SU-DHL-6 (cell line): ENCODE measurements around the gene KIF2C.
A peak's percentile ranks its signal among the peaks of the same experiment; 100 is the strongest.

ENCODE experiments used
- H2AFZ ChIP-seq: fragments of 200-600 bp; sonication (generic); 2 replicates; pipeline ENCODE4 v1.6.1; 2014; ENCODE audit warnings: low read depth, mild to moderate bottlenecking, moderate library complexity, mixed read lengths, antibody characterized with exemption, low read length; ENCODE audit not compliant: severe bottlenecking
- H3F3A ChIP-seq: fragments of 200-600 bp; shearing (Covaris generic); 2 replicates; pipeline ENCODE4 v1.6.0; 2016; ENCODE audit warnings: antibody characterized with exemption, mild to moderate bottlenecking; ENCODE audit not compliant: insufficient read depth
- H3K27ac ChIP-seq: fragments of 200-600 bp; sonication (generic); 2 replicates; pipeline ENCODE4 v1.5.1; 2016; ENCODE audit warnings: low read depth, mild to moderate bottlenecking, low read length, moderate library complexity, mixed read lengths
- H3K27me3 ChIP-seq: fragments of 200-600 bp; sonication (generic), shearing (Covaris generic); 2 replicates; pipeline ENCODE4 v1.6.0; 2014; ENCODE audit warnings: mild to moderate bottlenecking, low read length
- H3K36me3 ChIP-seq: fragments of 200-600 bp; sonication (generic); 2 replicates; pipeline ENCODE4 v1.6.1; 2014; ENCODE audit warnings: mild to moderate bottlenecking, low read length, mixed read lengths
- H3K4me2 ChIP-seq: fragments of 300-600, 200-600 bp; shearing (Covaris generic), sonication (generic); 2 replicates; pipeline ENCODE4 v1.6.0; 2014; ENCODE audit warnings: low read length, low read depth, mild to moderate bottlenecking; ENCODE audit not compliant: poor library complexity, severe bottlenecking
- H3K4me3 ChIP-seq: fragments of 200-600 bp; sonication (generic); 2 replicates; pipeline ENCODE4 v1.5.1; 2014; ENCODE audit warnings: antibody characterized with exemption, low read length, mild to moderate bottlenecking, mixed read lengths; ENCODE audit not compliant: insufficient read depth, poor library complexity, severe bottlenecking
- H3K79me2 ChIP-seq: fragments of 200-600 bp; sonication (generic); 2 replicates; pipeline ENCODE4 v1.6.1; 2014; ENCODE audit warnings: mild to moderate bottlenecking, low read length, moderate library complexity; ENCODE audit not compliant: insufficient read depth
- H3K9ac ChIP-seq: fragments of 200-600 bp; sonication (generic); 2 replicates; pipeline ENCODE4 v1.7.0; 2014; ENCODE audit warnings: mild to moderate bottlenecking, low read length
- H3K9me2 ChIP-seq: fragments of 200-600 bp; sonication (generic); replicated peaks from 2 replicates; pipeline ENCODE4 v1.6.1; 2014; ENCODE audit warnings: low read length; ENCODE audit not compliant: insufficient read depth
- H3K9me3 ChIP-seq: fragments of 200-600 bp; sonication (generic); 2 replicates; pipeline ENCODE4 v1.6.1; 2014; ENCODE audit warnings: low read length, mixed read lengths; ENCODE audit not compliant: insufficient read depth
- H4K20me1 ChIP-seq: fragments of 200-600 bp; sonication (generic); 2 replicates; pipeline ENCODE4 v1.6.1; 2014; ENCODE audit warnings: low read depth, mild to moderate bottlenecking, antibody characterized with exemption, low read length, moderate library complexity, mixed read lengths
- EZH2phosphoT487 ChIP-seq: fragments of 200-600 bp; sonication (generic), shearing (Covaris generic); conservative IDR thresholded peaks from 2 replicates; pipeline ENCODE4 v1.6.1; 2018; ENCODE audit warnings: mild to moderate bottlenecking, antibody characterized with exemption, low read length, moderate library complexity, mixed read lengths
- TF ChIP-seq, protein P1 (sequence below): fragments of 200-600 bp; sonication (generic); IDR thresholded peaks from one replicate; pipeline ENCODE4 v1.5.1; 2017; ENCODE audit warnings: antibody characterized with exemption, mild to moderate bottlenecking, low read length, moderate library complexity; ENCODE audit not compliant: insufficient read depth, poor library complexity, severe bottlenecking

KIF2C gene

GRCh38 chr1:44740179-44740617, 561 bp downstream of the KIF2C start:
- peak overlapping the region; percentile 45 for H2AFZ ChIP-seq

DNA sequence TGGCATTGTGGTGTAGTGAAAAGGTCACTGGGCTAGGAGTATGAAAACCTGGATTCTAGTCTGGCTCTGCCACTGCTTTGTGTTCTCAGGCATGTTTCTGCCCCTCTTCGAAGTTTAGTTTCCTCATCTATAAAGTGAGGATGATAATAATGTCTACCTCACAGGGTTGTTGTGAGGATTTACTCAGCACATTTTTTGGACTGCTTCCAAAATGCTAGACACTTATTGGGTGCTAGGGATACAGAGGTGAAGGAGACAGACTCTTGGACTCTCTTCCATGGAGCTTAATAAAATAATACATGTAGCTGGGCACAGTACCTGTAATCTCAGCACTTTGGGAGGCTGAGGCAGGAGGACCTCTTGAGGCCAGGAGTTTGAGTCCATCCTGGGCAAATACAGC, 3.6 kb downstream of the KIF2C start:
- TF ChIP-seq, protein P1, sequence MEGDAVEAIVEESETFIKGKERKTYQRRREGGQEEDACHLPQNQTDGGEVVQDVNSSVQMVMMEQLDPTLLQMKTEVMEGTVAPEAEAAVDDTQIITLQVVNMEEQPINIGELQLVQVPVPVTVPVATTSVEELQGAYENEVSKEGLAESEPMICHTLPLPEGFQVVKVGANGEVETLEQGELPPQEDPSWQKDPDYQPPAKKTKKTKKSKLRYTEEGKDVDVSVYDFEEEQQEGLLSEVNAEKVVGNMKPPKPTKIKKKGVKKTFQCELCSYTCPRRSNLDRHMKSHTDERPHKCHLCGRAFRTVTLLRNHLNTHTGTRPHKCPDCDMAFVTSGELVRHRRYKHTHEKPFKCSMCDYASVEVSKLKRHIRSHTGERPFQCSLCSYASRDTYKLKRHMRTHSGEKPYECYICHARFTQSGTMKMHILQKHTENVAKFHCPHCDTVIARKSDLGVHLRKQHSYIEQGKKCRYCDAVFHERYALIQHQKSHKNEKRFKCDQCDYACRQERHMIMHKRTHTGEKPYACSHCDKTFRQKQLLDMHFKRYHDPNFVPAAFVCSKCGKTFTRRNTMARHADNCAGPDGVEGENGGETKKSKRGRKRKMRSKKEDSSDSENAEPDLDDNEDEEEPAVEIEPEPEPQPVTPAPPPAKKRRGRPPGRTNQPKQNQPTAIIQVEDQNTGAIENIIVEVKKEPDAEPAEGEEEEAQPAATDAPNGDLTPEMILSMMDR: no peak
- no peak for TF ChIP-seq EZH2phosphoT487
- no peak overlapping the region for H2AFZ ChIP-seq
- no peak overlapping the region for H3K4me3 ChIP-seq
- peaks cover 57% of the 10 kb centered on the region for H3K79me2 ChIP-seq
- no peaks in the 10 kb centered on the region for H3F3A ChIP-seq
- H4K20me1 ChIP-seq: no peaks in the 10 kb centered on the region
- peak overlapping the region; percentile 5; the same call in 1 of the 2 replicates for H3K9ac ChIP-seq
- no peaks in the 10 kb centered on the region for H3K9me2 ChIP-seq
- peaks cover 26% of the 10 kb centered on the region for H3K36me3 ChIP-seq
- no peak overlapping the region for H3K27ac ChIP-seq
- H3K9me3 ChIP-seq: no peaks in the 10 kb centered on the region
- no peaks in the 10 kb centered on the region for H3K27me3 ChIP-seq
- no peak overlapping the region for H3K4me2 ChIP-seq

More at GRCh38 chr1:44740179-44740617, 561 bp downstream of the KIF2C start:
- no peaks in the 10 kb centered on the region for H4K20me1 ChIP-seq
- H3K27ac ChIP-seq: peak overlapping the region; percentile 77
- peaks cover 11% of the 10 kb centered on the region for H3K36me3 ChIP-seq
- H3K9ac ChIP-seq: peak overlapping the region; percentile 95
- no peaks in the 10 kb centered on the region for H3K9me2 ChIP-seq
- H3K9me3 ChIP-seq: no peaks in the 10 kb centered on the region
- peak overlapping the region; percentile 97 for H3K4me2 ChIP-seq
- TF ChIP-seq, protein P1: no peak
- no peak for TF ChIP-seq EZH2phosphoT487
- H3F3A ChIP-seq: no peaks in the 10 kb centered on the region
- peak overlapping the region; percentile 80 for H3K4me3 ChIP-seq
- H3K79me2 ChIP-seq: peaks cover 45% of the 10 kb centered on the region
- H3K27me3 ChIP-seq: no peaks in the 10 kb centered on the region

- peaks cover 31% of the 10 kb centered on the region for H3K79me2 ChIP-seq
- TF ChIP-seq, protein P1: no peak
- no peak for TF ChIP-seq EZH2phosphoT487
- H3F3A ChIP-seq: no peaks in the 10 kb centered on the region; the same call in none of the 2 replicates
- no peaks in the 10 kb centered on the region for H3K9me2 ChIP-seq
- no peak overlapping the region for H3K4me2 ChIP-seq
- H3K27me3 ChIP-seq: no peaks in the 10 kb centered on the region
- peaks cover 29% of the 10 kb centered on the region; the same call in 1 of the 2 replicates for H3K36me3 ChIP-seq
- no peak overlapping the region for H3K9ac ChIP-seq
- H3K4me3 ChIP-seq: no peak overlapping the region
- no peaks in the 10 kb centered on the region for H4K20me1 ChIP-seq
- no peaks in the 10 kb centered on the region for H3K9me3 ChIP-seq
- H3K27ac ChIP-seq: no peak overlapping the region
- no peak overlapping the region for H2AFZ ChIP-seq
Observed at GRCh38 chr1:44747878-44748277, 8.2 kb downstream of the KIF2C start.
